Suprapubic skin (tissue), 4 donors: ENCODE data around the gene TMTC1.

Source experiments
- CTCF ChIP-seq, 2 donors: fragments of 200-600 bp in 1 of 2; fragments of 450-650 bp in 1 of 2; sonication (generic) in 1 of 2; IDR thresholded peaks; one replicate each; pipeline ENCODE4 v1.5.1; 2016 to 2019; ENCODE audit warnings: antibody characterized with exemption in 2 of 2, mild to moderate bottlenecking in 1 of 2, moderate library complexity in 1 of 2
- EP300 ChIP-seq: sonication (generic); formaldehyde crosslinking; IDR thresholded peaks from one replicate; pipeline ENCODE4 v1.6.1; 2017; ENCODE audit warnings: antibody characterized with exemption
- POLR2A ChIP-seq, 2 donors: fragments of 450-650 bp; IDR thresholded peaks; one replicate each; pipeline ENCODE4 v1.6.1; 2017; ENCODE audit warnings: antibody characterized with exemption in 2 of 2, mild to moderate bottlenecking in 2 of 2, moderate library complexity in 2 of 2
- POLR2AphosphoS5 ChIP-seq, 3 donors: sonication (generic); formaldehyde crosslinking; IDR thresholded peaks; one replicate each; pipeline ENCODE4 v1.6.1; 2017; ENCODE audit warnings: antibody characterized with exemption in 3 of 3

GRCh38 chr12:29698756-29699155 lies 85.0 kb downstream of the TMTC1 start:
- TF ChIP-seq CTCF (IDR thresholded peaks at IDR 0.05) = no peak
- no peak for TF ChIP-seq EP300
- TF ChIP-seq POLR2AphosphoS5 (IDR thresholded peaks at IDR 0.05) = no peak
- TF ChIP-seq POLR2A (IDR thresholded peaks at IDR 0.05) = no peak
